Measurements from ENCODE around the gene SMIM20. TPM values are rescaled to one million over a fixed set of nuclear protein-coding genes. Genes with fewer than 3 reads are reported as not detected.

Gene SMIM20
- total RNA-seq, 1 donor, result 46.0 TPM

DNA sequence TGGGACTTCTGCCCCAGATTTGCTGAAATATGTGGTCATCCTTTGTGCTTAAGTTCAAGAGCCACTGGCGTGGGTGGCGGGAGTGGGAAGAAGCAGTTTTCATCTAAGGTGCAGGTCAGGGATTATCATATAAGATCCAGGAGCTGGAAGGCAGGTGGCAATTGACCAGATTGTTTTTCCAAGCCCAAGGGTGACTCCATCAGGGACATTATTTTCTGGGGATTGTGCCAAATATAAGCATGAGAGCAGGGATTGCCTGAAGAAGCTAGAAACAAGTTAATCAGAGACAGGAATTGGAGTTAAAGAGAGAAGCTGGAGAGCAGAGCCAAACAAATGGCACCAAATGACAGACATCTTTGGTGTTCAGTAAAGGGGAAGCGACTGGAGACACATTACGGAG lies 31.8 kb upstream of the SMIM20 start:
- no peak for DNase-seq (ENCODE audit: low read depth)
- TF ChIP-seq, protein P1, sequence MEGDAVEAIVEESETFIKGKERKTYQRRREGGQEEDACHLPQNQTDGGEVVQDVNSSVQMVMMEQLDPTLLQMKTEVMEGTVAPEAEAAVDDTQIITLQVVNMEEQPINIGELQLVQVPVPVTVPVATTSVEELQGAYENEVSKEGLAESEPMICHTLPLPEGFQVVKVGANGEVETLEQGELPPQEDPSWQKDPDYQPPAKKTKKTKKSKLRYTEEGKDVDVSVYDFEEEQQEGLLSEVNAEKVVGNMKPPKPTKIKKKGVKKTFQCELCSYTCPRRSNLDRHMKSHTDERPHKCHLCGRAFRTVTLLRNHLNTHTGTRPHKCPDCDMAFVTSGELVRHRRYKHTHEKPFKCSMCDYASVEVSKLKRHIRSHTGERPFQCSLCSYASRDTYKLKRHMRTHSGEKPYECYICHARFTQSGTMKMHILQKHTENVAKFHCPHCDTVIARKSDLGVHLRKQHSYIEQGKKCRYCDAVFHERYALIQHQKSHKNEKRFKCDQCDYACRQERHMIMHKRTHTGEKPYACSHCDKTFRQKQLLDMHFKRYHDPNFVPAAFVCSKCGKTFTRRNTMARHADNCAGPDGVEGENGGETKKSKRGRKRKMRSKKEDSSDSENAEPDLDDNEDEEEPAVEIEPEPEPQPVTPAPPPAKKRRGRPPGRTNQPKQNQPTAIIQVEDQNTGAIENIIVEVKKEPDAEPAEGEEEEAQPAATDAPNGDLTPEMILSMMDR (IDR thresholded peaks at IDR 0.05; ENCODE audit: insufficient read depth, low read length), result no peak
- no peak overlapping the region for H3K4me3 ChIP-seq (ENCODE audit: low read depth, low read length)

DNA sequence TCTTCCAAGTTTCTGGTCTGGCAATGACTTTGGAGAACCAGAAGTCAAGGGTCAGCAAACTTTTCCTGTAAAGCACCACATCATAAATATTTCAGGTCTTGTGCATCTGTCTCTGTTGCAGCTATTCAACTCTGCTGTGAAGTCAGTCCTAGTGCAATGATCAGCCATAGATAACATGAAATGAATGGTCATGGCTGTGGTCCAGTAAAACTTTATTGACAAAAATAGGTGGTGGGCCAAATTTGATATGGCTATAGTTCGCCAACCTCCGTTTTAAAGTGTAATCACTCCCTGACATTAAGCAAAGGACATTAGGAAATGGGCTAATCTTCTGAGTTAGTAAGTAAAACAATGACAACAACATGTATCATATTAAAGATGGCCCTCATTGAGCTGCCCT lies 30.5 kb upstream of the SMIM20 start:
- DNase-seq (ENCODE audit: low read depth), result peak; percentile 52
- TF ChIP-seq, protein P1 (IDR thresholded peaks at IDR 0.05; ENCODE audit: insufficient read depth, low read length), result no peak
- no peak overlapping the region for H3K4me3 ChIP-seq (ENCODE audit: low read depth, low read length)

DNA sequence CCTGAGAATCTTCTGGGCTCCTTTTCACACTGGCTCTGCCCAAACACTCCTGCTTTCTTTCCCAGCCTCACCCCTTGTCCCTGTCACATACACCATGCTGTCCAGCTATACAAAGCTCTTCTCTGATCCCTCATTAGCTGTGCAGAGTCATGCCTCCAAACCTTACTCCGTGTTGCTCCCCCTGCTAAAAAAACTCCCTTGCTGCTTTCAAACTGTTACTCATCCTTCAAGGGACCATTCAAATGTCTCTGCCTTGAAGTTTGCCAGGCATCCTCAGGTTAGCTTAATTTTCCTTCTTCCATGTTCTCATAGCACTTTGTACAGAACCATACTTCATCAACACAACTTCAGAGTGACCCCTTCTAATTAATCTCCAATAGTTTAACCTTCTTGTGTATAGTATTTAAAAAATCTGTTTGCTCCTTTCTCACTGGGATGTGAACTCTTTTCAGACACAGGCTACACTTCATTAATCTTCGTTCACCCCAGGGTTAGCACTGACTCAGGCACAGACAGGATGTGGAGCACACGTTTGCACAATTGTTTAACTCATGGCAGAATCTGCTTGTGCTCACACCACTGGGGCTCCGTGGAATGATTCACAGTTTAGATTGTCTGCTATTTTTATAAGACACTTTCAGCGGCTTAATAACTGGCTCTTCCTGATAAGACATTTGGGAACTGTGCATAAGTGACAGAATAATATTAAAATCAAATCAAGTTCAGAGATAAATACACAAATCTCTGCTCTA lies 29.8 kb upstream of the SMIM20 start:
- peak; percentile 81 for DNase-seq (ENCODE audit: low read depth)
- H3K4me3 ChIP-seq (ENCODE audit: low read depth, low read length), result no peak overlapping the region
- TF ChIP-seq, protein P1 (IDR thresholded peaks at IDR 0.05; ENCODE audit: insufficient read depth, low read length), result no peak

DNA sequence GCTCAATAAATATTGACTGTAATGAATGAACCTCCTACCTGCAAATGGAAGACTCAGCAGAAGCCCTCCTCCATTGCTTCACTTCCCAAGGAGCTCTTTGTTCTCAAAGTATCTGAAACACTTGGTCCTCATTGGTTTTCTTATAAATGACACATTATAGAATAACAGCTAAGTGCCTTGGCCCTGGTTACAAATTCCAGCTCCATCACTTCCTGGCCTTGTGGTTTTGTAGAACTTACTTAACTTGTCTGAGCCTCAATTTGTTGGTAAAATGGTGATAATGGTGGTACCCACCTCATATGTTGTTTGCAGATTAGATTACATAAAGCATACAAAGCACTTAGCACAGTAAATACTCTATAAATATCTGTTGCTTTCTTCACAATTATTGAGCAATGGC lies 25.2 kb upstream of the SMIM20 start:
- TF ChIP-seq, protein P1 (IDR thresholded peaks at IDR 0.05; ENCODE audit: insufficient read depth, low read length), result no peak
- no peak overlapping the region for H3K4me3 ChIP-seq (ENCODE audit: low read depth, low read length)
- DNase-seq (ENCODE audit: low read depth), result peak; percentile 54

DNA sequence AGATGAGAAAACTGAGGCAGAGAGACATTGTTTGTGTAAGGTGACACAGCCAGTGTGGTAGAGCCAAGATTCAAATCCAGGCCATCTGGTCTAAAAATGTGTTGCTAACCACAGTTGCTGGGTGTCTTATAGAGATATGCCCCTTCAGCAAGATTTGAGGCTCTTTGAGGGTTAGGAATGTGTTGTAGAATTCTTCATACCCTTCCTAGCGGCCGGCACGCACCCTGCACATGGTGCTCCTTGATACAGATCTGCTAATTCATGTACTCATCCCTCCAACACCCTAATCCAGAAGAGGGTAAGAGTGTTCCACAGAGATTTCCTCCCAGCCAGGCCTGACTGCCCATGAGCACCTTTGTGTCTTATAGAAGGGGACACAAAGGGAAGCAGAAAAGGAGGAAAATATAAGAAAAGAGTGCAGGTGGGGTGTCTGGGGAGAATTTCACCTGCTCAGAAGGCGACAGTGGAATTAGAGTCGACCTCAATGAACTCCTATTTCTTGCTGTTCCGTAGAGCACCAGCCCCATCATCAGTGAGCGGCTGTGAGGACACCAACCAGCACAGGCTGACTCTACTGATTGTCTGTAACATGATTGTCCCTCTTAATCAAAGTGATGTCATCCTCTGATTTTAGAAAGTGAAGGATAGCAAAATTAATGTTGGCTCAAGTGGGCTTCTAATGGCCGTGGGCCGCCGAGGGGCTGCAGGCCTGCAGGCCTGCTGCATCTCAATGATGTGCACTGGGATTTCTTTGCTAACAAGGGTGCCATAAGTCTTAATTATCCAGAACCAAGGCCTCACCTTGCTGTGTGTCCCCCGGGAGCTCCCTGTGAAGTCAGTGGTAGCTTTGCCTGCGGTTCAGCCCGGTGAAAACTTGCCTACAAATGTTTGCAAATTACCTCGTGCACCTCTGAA lies 24.2 kb upstream of the SMIM20 start:
- DNase-seq (ENCODE audit: low read depth), result no peak
- no peak overlapping the region for H3K4me3 ChIP-seq (ENCODE audit: low read depth, low read length)
- TF ChIP-seq, protein P1 (IDR thresholded peaks at IDR 0.05; ENCODE audit: insufficient read depth, low read length), result no peak

DNA sequence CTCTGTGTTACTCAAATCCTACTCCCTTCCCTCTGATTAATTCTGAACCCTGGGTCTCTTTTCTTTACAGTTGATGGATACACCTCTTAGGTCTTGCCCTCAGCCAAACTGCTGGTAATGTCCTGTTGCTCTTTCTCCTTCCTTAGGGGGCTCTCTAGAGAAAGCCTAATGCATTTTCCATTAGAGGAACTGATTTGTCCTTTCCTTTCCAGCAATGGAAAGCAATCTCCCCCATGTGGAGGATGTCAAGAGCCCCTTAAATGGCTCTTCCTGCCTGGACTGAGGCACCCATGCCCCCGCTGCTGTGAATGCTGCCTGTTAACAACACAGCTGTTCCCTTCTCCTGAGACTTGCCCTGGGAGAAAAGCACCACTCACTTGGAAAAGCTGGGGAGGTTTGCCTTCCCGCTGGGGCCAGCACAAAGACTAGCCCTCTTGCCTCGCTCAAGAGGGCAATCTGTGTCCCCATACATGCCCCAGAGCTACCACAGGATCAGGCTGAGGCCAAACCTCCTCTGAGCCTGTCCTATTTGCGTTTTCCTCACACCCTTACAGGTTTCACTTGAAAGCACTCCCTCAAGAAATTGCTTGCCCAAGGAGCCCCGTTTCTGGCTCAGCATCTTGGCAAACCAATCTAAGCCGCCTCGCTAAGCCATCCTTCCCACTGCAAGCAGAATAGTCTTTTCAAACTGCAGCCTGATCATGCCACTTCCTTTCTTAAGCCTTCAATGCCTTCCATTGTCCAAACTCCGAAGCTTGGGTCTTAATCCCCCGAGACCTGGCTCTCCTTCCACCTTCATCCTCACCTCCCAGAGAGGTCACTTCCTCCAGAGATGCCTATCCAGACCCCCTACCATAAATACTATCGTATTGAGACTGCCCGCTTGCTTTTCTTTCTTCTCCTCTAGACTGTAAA lies 23.2 kb upstream of the SMIM20 start:
- H3K4me3 ChIP-seq (ENCODE audit: low read depth, low read length), result no peak overlapping the region
- DNase-seq (ENCODE audit: low read depth), result no peak
- TF ChIP-seq, protein P1 (IDR thresholded peaks at IDR 0.05; ENCODE audit: insufficient read depth, low read length), result no peak

Measured in fibroblast of the aortic adventitia (primary cell).